ENCODE results near the gene LAMC2.

GRCh38 chr1:183282101-183282855 lies 96.2 kb downstream of the LAMC2 start:
- no peak for TF ChIP-seq CTCF (conservative IDR thresholded peaks at IDR 0.05)
- TF ChIP-seq ZFX (IDR thresholded peaks at IDR 0.05), result no peak
